Keratinocyte (primary cell): ENCODE data around the gene BTF3. TPM values are rescaled to one million over a fixed set of nuclear protein-coding genes. Genes with fewer than 3 reads are reported as not detected.
A peak's percentile ranks its signal among the peaks of the same experiment; 100 is the strongest.

Source experiments
- DNase-seq: peaks from one replicate; pipeline ENCODE4 v3.0.0-alpha.2; 2011; ENCODE audit warnings: low read depth, missing footprints, low spot score
- FAIRE-seq: peaks from 2 replicates; lab custom pipeline; 2011; peaks lifted over from hg19 to GRCh38; lab: Jason Lieb, UNC
- H2AFZ ChIP-seq: 2 replicates; pipeline ENCODE4 v1.6.0; 2012; ENCODE audit warnings: low read length, control low read depth, inconsistent platforms; ENCODE audit not compliant: control insufficient read depth
- H3K27ac ChIP-seq: 2 replicates; pipeline ENCODE4 v1.5.1; 2011; ENCODE audit warnings: low read length; ENCODE audit not compliant: control insufficient read depth, insufficient read depth
- H3K27me3 ChIP-seq: 3 replicates; pipeline ENCODE4 v1.6.0; 2011; ENCODE audit warnings: low read length; ENCODE audit not compliant: control insufficient read depth, insufficient read depth; ENCODE audit errors: extremely low read depth
- H3K36me3 ChIP-seq, 2 experiments: 2 replicates in 1 of 2; 3 replicates in 1 of 2; pipeline ENCODE4 v1.5.1; 2011; ENCODE audit warnings: low read length in 2 of 2, mild to moderate bottlenecking in 1 of 2; ENCODE audit not compliant: control insufficient read depth in 2 of 2, insufficient read depth in 2 of 2; ENCODE audit errors: extremely low read depth in 1 of 2
- H3K4me1 ChIP-seq: 3 replicates; pipeline ENCODE4 v1.5.1; 2011; ENCODE audit warnings: low read length; ENCODE audit not compliant: control insufficient read depth, insufficient read depth; ENCODE audit errors: extremely low read depth
- H3K4me2 ChIP-seq: 3 replicates; pipeline ENCODE4 v1.6.0; 2011; ENCODE audit warnings: low read depth, low read length; ENCODE audit not compliant: control insufficient read depth, insufficient read depth; ENCODE audit errors: extremely low read depth
- H3K4me3 ChIP-seq, 3 experiments: fragments of 200-600 bp in 1 of 3; sonication (generic) in 1 of 3; 2 replicates in 2 of 3; 3 replicates in 1 of 3; pipeline ENCODE4 v1.5.1; 2011 to 2016; ENCODE audit warnings: low read length in 3 of 3, mild to moderate bottlenecking in 3 of 3, control low read depth in 2 of 3, inconsistent platforms in 1 of 3, low read depth in 1 of 3, mixed read lengths in 1 of 3, mixed run types in 1 of 3, moderate library complexity in 1 of 3; ENCODE audit not compliant: control insufficient read depth in 2 of 3, insufficient read depth in 2 of 3; ENCODE audit errors: extremely low read depth in 1 of 3
- H3K79me2 ChIP-seq: 2 replicates; pipeline ENCODE4 v1.6.0; 2012; ENCODE audit warnings: low read length; ENCODE audit not compliant: control insufficient read depth, insufficient read depth
- H3K9ac ChIP-seq: 3 replicates; pipeline ENCODE4 v1.6.0; 2011; ENCODE audit warnings: low read length; ENCODE audit not compliant: control insufficient read depth, insufficient read depth; ENCODE audit errors: extremely low read depth
- H3K9me1 ChIP-seq: 3 replicates; pipeline ENCODE4 v1.6.0; 2011; ENCODE audit warnings: low read length; ENCODE audit not compliant: control insufficient read depth, insufficient read depth; ENCODE audit errors: extremely low read depth
- H3K9me3 ChIP-seq: 2 replicates; pipeline ENCODE4 v1.5.1; 2012; ENCODE audit warnings: low read depth, low read length; ENCODE audit not compliant: control insufficient read depth
- H4K20me1 ChIP-seq: 3 replicates; pipeline ENCODE4 v1.6.0; 2011; ENCODE audit warnings: low read length; ENCODE audit not compliant: control insufficient read depth, insufficient read depth; ENCODE audit errors: extremely low read depth
- CTCF ChIP-seq, 3 experiments: IDR thresholded peaks in 1 of 3; conservative IDR thresholded peaks in 1 of 3; optimal IDR thresholded peaks in 1 of 3; 2 replicates in 2 of 3; 3 replicates in 1 of 3; pipeline versions ENCODE3 to v1.5.1; 2011; ENCODE audit warnings: low read length in 3 of 3, mild to moderate bottlenecking in 3 of 3, moderate library complexity in 2 of 3, control low read depth in 1 of 3, inconsistent platforms in 1 of 3; ENCODE audit not compliant: insufficient read depth in 2 of 3; ENCODE audit errors: extremely low read depth in 1 of 3
- EZH2 ChIP-seq: IDR thresholded peaks from one replicate; pipeline ENCODE4 v1.6.1; 2012; ENCODE audit warnings: inconsistent platforms, mild to moderate bottlenecking, low read length, moderate library complexity
- dilution Hi-C: fragments of 300-500 bp; cut with MboI; formaldehyde crosslinking; loops from one replicate; pipeline ENCODE4 v1.7.0; 2020; ENCODE audit warnings: low sequenced_read_pairs; ENCODE audit not compliant: extremely low pct_ligation_motif_present
- polyA plus RNA-seq, 5 experiments: library from polyadenylated mRNA; depleted of rRNA in 3 of 5; stranded (reverse) in 3 of 5; stranded (forward) in 1 of 5; unstranded in 1 of 5; fragments of >200 nt; gene quantifications; 1 replicate in 1 of 5; 2 replicates in 3 of 5; 3 replicates in 1 of 5; pipeline versions ENCODE4 v1.2.1 to v1.2.3, GENCODE V29; 2011 to 2012; ENCODE audit warnings: missing spikeins in 2 of 5, low read depth in 1 of 5, low replicate concordance in 1 of 5

Gene BTF3
- polyA plus RNA-seq, 1 donor (not counting 4 experiments of a cell fraction or from before 2014, with no cell fraction given): 857 TPM

- no peaks in the 10 kb centered on the region for H3K36me3 ChIP-seq
- H3K4me1 ChIP-seq: peaks cover 11% of the 10 kb centered on the region
- no peak overlapping the region for H3K9ac ChIP-seq
- no peak overlapping the region for H3K27ac ChIP-seq
- H3K9me3 ChIP-seq: no peaks in the 10 kb centered on the region
- dilution Hi-C loops: no loop called here
- H3K79me2 ChIP-seq: peaks cover 23% of the 10 kb centered on the region
- FAIRE-seq: no peak
- peaks cover 37% of the 10 kb centered on the region for H3K27me3 ChIP-seq
- H4K20me1 ChIP-seq: no peaks in the 10 kb centered on the region
- H3K4me3 ChIP-seq: no peak overlapping the region
- H2AFZ ChIP-seq: no peak overlapping the region
- peak; percentile 29 for TF ChIP-seq EZH2
- no peak for TF ChIP-seq CTCF (optimal IDR thresholded peaks at IDR 0.05 in 1 of 3, IDR thresholded peaks at IDR 0.05 in 1 of 3, conservative IDR thresholded peaks at IDR 0.05 in 1 of 3; ENCODE audit: extremely low read depth in 1 of 3, insufficient read depth in 2 of 3, low read length in 3 of 3)
- no peak overlapping the region for H3K4me2 ChIP-seq
- no peak for DNase-seq
- no peaks in the 10 kb centered on the region for H3K9me1 ChIP-seq
Observed at GRCh38 chr5:73450137-73450536, 48.1 kb upstream of the BTF3 start.

GRCh38 chr5:73450672-73451223, 47.5 kb upstream of the BTF3 start:
- Histone ChIP-seq H3K27me3 (peaks cover 36% of the 10 kb centered on the region), H3K79me2 (peaks cover 18% of the 10 kb centered on the region), H3K4me1 (peaks cover 11% of the 10 kb centered on the region), H3K9me3 (no peaks in the 10 kb centered on the region), H3K9me1 (no peaks in the 10 kb centered on the region), H4K20me1 (no peaks in the 10 kb centered on the region), H3K4me3 (peak overlapping the region; percentile 13 to 34 (median 33)), H3K27ac (no peak overlapping the region), H3K4me2 (peak overlapping the region; percentile 67), H3K9ac (no peak overlapping the region), H3K36me3 (no peaks in the 10 kb centered on the region), H2AFZ (no peak overlapping the region)
- TF ChIP-seq EZH2 (no peak), CTCF (optimal IDR thresholded peaks at IDR 0.05 in 1 of 3, IDR thresholded peaks at IDR 0.05 in 1 of 3, conservative IDR thresholded peaks at IDR 0.05 in 1 of 3; ENCODE audit: extremely low read depth in 1 of 3, insufficient read depth in 2 of 3, low read length in 3 of 3) (no peak)
- dilution Hi-C loops: no loop called here
- FAIRE-seq (peak; percentile 43), DNase-seq (no peak)
